Measurements from ENCODE around the gene B4GALT2.

The B4GALT2 gene

GRCh38 chr1:43933386-43934100 lies 45.5 kb upstream of the B4GALT2 start, which contains the start of gene ARTN:
ARTN (plus strand) TSS chr1:43933801; CDS start chr1:43935657, 1,856 bp downstream.
- DNase-seq (ENCODE audit: low read depth): no peak
- peak within 1 kb of the TSS; percentile 42 for H3K4me3 ChIP-seq (ENCODE audit: control insufficient read depth, low read depth, low read length)
- TF ChIP-seq CTCF (conservative IDR thresholded peaks at IDR 0.05; ENCODE audit: control insufficient read depth, insufficient read depth, low read depth, low read length): no peak

- peak; percentile 58 for DNase-seq (ENCODE audit: low read depth)
- no peak overlapping the region for H3K4me3 ChIP-seq (ENCODE audit: control insufficient read depth, low read depth, low read length)
- peak; percentile 87 for TF ChIP-seq CTCF (conservative IDR thresholded peaks at IDR 0.05; ENCODE audit: control insufficient read depth, insufficient read depth, low read depth, low read length)
These were observed 44.7 kb upstream of the B4GALT2 start for GRCh38 chr1:43934101-43934985.

GRCh38 chr1:43934986-43935324 lies 44.1 kb upstream of the B4GALT2 start:
- no peak for TF ChIP-seq CTCF (conservative IDR thresholded peaks at IDR 0.05; ENCODE audit: control insufficient read depth, insufficient read depth, low read depth, low read length)
- no peak overlapping the region for H3K4me3 ChIP-seq (ENCODE audit: control insufficient read depth, low read depth, low read length)
- no peak for DNase-seq (ENCODE audit: low read depth)

GRCh38 chr1:43935711-43936427 lies 43.1 kb upstream of the B4GALT2 start:
- H3K4me3 ChIP-seq (ENCODE audit: control insufficient read depth, low read depth, low read length): no peak overlapping the region

GRCh38 chr1:43936431-43937151 lies 42.4 kb upstream of the B4GALT2 start:
- no peak for DNase-seq (ENCODE audit: low read depth)
- no peak for TF ChIP-seq CTCF (conservative IDR thresholded peaks at IDR 0.05; ENCODE audit: control insufficient read depth, insufficient read depth, low read depth, low read length)
- no peak overlapping the region for H3K4me3 ChIP-seq (ENCODE audit: control insufficient read depth, low read depth, low read length)

More at GRCh38 chr1:43935711-43936427, 43.1 kb upstream of the B4GALT2 start:
- no peak for TF ChIP-seq CTCF (conservative IDR thresholded peaks at IDR 0.05; ENCODE audit: control insufficient read depth, insufficient read depth, low read depth, low read length)
- DNase-seq (ENCODE audit: low read depth): no peak

Data from fibroblast of mammary gland (primary cell).